HepG2 (cell line): ENCODE data around the gene ZNF322. TPM values are rescaled to one million over a fixed set of nuclear protein-coding genes. Genes with fewer than 3 reads are reported as not detected.

Experiments
- CENPX ChIP-seq: sonication (generic); formaldehyde crosslinking; IDR thresholded peaks from 2 replicates; pipeline ENCODE4 v1.9.0; 2021; ENCODE audit warnings: mild to moderate bottlenecking, missing genetic modification reagents, moderate library complexity
- CTCF ChIP-seq: sonication (generic); formaldehyde crosslinking; IDR thresholded peaks from 2 replicates; pipeline ENCODE4 v1.5.0; 2020; ENCODE audit warnings: mild to moderate bottlenecking, missing genetic modification reagents, moderate library complexity
- ETV6 ChIP-seq: sonication (generic); formaldehyde crosslinking; conservative IDR thresholded peaks from 2 replicates; pipeline ENCODE4 v1.4.0; 2020; ENCODE audit warnings: missing genetic modification reagents
- FIP1L1 ChIP-seq: fragments of 200-400 bp; formaldehyde crosslinking; IDR thresholded peaks from 2 replicates; pipeline ENCODE4 v1.6.1; 2018; ENCODE audit warnings: low read depth, mild to moderate bottlenecking, low read length, moderate library complexity, borderline replicate concordance; ENCODE audit not compliant: insufficient read depth
- HDAC2 ChIP-seq: sonication (generic); formaldehyde crosslinking; IDR thresholded peaks from 2 replicates; pipeline ENCODE4 v1.4.0; 2020; ENCODE audit warnings: missing genetic modification reagents
- HOMEZ ChIP-seq: IDR thresholded peaks from 2 replicates; pipeline ENCODE4 v1.6.1; 2016; ENCODE audit warnings: low read depth
- KLF9 ChIP-seq: IDR thresholded peaks from 2 replicates; pipeline ENCODE4 v1.6.1; 2016; ENCODE audit warnings: low read depth
- MIER3 ChIP-seq: IDR thresholded peaks from 2 replicates; pipeline ENCODE4 v1.6.1; 2016; ENCODE audit warnings: missing compliant biosample characterization, borderline replicate concordance
- MTA3 ChIP-seq: sonication (generic); formaldehyde crosslinking; IDR thresholded peaks from 2 replicates; pipeline ENCODE4 v1.4.0; 2020; ENCODE audit warnings: missing genetic modification reagents
- MYNN ChIP-seq: sonication (generic); formaldehyde crosslinking; IDR thresholded peaks from 2 replicates; pipeline ENCODE4 v1.4.0; 2020; ENCODE audit warnings: mild to moderate bottlenecking, low read depth, missing genetic modification reagents
- PLRG1 ChIP-seq: fragments of 450-650 bp; conservative IDR thresholded peaks from 2 replicates; pipeline ENCODE4 v1.6.1; 2016
- PPARG ChIP-seq: conservative IDR thresholded peaks from 2 replicates; pipeline ENCODE4 v1.6.1; 2016; ENCODE audit warnings: missing biosample characterization, missing genetic modification reagents
- RNF2 ChIP-seq: fragments of 450-650 bp; conservative IDR thresholded peaks from 2 replicates; pipeline ENCODE4 v1.6.1; 2016; ENCODE audit warnings: low read depth
- SNAPC2 ChIP-seq: sonication (generic); formaldehyde crosslinking; IDR thresholded peaks from 2 replicates; pipeline ENCODE4 v1.8.1; 2022; ENCODE audit warnings: mild to moderate bottlenecking, missing genetic modification reagents
- THRA ChIP-seq: sonication (generic); formaldehyde crosslinking; IDR thresholded peaks from 2 replicates; pipeline ENCODE4 v1.4.0; 2020; ENCODE audit warnings: missing genetic modification reagents, borderline replicate concordance
- ZBTB33 ChIP-seq: sonication (generic); formaldehyde crosslinking; IDR thresholded peaks from 2 replicates; pipeline ENCODE4 v1.4.0; 2020; ENCODE audit warnings: missing genetic modification reagents
- ZNF20 ChIP-seq: sonication (generic); formaldehyde crosslinking; IDR thresholded peaks from 2 replicates; pipeline ENCODE4 v1.4.0; 2020; ENCODE audit warnings: mild to moderate bottlenecking, moderate library complexity, missing genetic modification reagents
- ZNF230 ChIP-seq: sonication (generic); formaldehyde crosslinking; IDR thresholded peaks from 2 replicates; pipeline ENCODE4 v1.4.0; 2020; ENCODE audit warnings: mild to moderate bottlenecking, missing genetic modification reagents
- ZNF333 ChIP-seq: sonication (generic); formaldehyde crosslinking; IDR thresholded peaks from 2 replicates; pipeline ENCODE4 v1.4.0; 2020; ENCODE audit warnings: mild to moderate bottlenecking, missing genetic modification reagents, borderline replicate concordance
- ZNF337 ChIP-seq: sonication (generic); formaldehyde crosslinking; IDR thresholded peaks from 2 replicates; pipeline ENCODE4 v1.5.1; 2020; ENCODE audit warnings: missing genetic modification reagents, low read depth, mild to moderate bottlenecking, borderline replicate concordance
- ZNF549 ChIP-seq: sonication (generic); formaldehyde crosslinking; IDR thresholded peaks from 2 replicates; pipeline ENCODE4 v1.5.0; 2020; ENCODE audit warnings: missing genetic modification reagents
- ZNF672 ChIP-seq: sonication (generic); formaldehyde crosslinking; IDR thresholded peaks from 2 replicates; pipeline ENCODE4 v1.8.1; 2022; ENCODE audit warnings: missing genetic modification reagents
- ZSCAN12 ChIP-seq: sonication (generic); formaldehyde crosslinking; IDR thresholded peaks from 2 replicates; pipeline ENCODE4 v1.9.0; 2021; ENCODE audit warnings: mild to moderate bottlenecking, missing genetic modification reagents
- ZSCAN21 ChIP-seq: sonication (generic); formaldehyde crosslinking; IDR thresholded peaks from 2 replicates; pipeline ENCODE4 v1.8.0; 2022; ENCODE audit warnings: mild to moderate bottlenecking, missing genetic modification reagents, moderate library complexity, borderline replicate concordance
- polyA plus RNA-seq, 8 experiments: library from polyadenylated mRNA; depleted of rRNA in 3 of 8; stranded (reverse) in 7 of 8; unstranded in 1 of 8; fragments of >200 nt; fragmentation: Illumina TruSeq in 4 of 8; extraction: Trizol in 4 of 8; gene quantifications; 2 replicates each; pipeline versions ENCODE4 v1.2.1 to v1.2.3, GENCODE V29; 2011 to 2016; ENCODE audit warnings: low read depth in 4 of 8, missing spikeins in 1 of 8, mixed read lengths in 1 of 8; ENCODE audit not compliant: insufficient read depth in 1 of 8
- total RNA-seq, 5 experiments: library from RNA; depleted of rRNA; stranded (reverse); fragments of >200 nt; fragmentation: Illumina TruSeq; extraction: Trizol; gene quantifications; 2 replicates each; pipeline ENCODE4 v1.2.3, GENCODE V29; 2016; ENCODE audit warnings: low read depth in 1 of 5

The ZNF322 gene
- total and polyA plus RNA-seq, 2 of the 13 experiments (the other 11 are each of a cell fraction or from before 2014, with no cell fraction given) = 8.3 to 22.8 TPM

- TF ChIP-seq THRA (CRISPR knock-in tag) (peak; percentile 86), CTCF (CRISPR knock-in tag) (peak; percentile 43), PLRG1 (no peak), PPARG (CRISPR knock-in tag) (peak; percentile 50; the same call in 1 of the 2 replicates), HOMEZ (CRISPR knock-in tag) (peak; percentile 97), ZNF549 (no peak), FIP1L1 (peak; percentile 98; the same call in 1 of the 2 replicates), MIER3 (CRISPR knock-in tag) (peak; percentile 100), ZNF230 (CRISPR knock-in tag) (peak; percentile 96), CENPX (no peak), ZSCAN21 (CRISPR knock-in tag) (peak; percentile 60; the same call in 1 of the 2 replicates), SNAPC2 (CRISPR knock-in tag) (peak; percentile 92; the same call in 1 of the 2 replicates), RNF2 (no peak; the same call in 1 of the 2 replicates), ZNF672 (CRISPR knock-in tag) (peak; percentile 96), KLF9 (CRISPR knock-in tag) (peak; percentile 90), ZNF333 (CRISPR knock-in tag) (no peak), ETV6 (CRISPR knock-in tag) (peak; percentile 100), ZBTB33 (CRISPR knock-in tag) (peak; percentile 87), ZNF337 (CRISPR knock-in tag) (no peak), MTA3 (CRISPR knock-in tag) (peak; percentile 24; the same call in 1 of the 2 replicates), ZNF20 (CRISPR knock-in tag) (no peak), HDAC2 (peak; percentile 100), MYNN (CRISPR knock-in tag) (0 out of 2 replicates have a peak, but pooled peaks have one; percentile 43), ZSCAN12 (CRISPR knock-in tag) (no peak)
Measured at GRCh38 chr6:26596579-26597388, 62.8 kb downstream of the ZNF322 start, which contains the start of gene ABT1 (continued).
